SJCRH30 (cell line): ENCODE measurements around the gene SLC22A2. TPM values are rescaled to one million over a fixed set of nuclear protein-coding genes. Genes with fewer than 3 reads are reported as not detected.

Experiments
- DNase-seq, 2 experiments: peaks; one replicate each; pipeline ENCODE4 v3.0.0-alpha.2; 2015 to 2020
- H3K27ac ChIP-seq: fragments of 250-450 bp; sonication (Bioruptor Pico); 2 replicates; pipeline ENCODE4 v1.5.1; 2020; ENCODE audit warnings: mild to moderate bottlenecking, moderate library complexity
- H3K27me3 ChIP-seq: fragments of 250-450 bp; sonication (Bioruptor Pico); 2 replicates; pipeline ENCODE4 v1.5.1; 2020; ENCODE audit warnings: mild to moderate bottlenecking, moderate library complexity
- H3K36me3 ChIP-seq: fragments of 250-450 bp; sonication (Bioruptor Pico); 2 replicates; pipeline ENCODE4 v1.5.1; 2020; ENCODE audit warnings: mild to moderate bottlenecking, moderate library complexity
- H3K4me1 ChIP-seq: fragments of 250-450 bp; sonication (Bioruptor Pico); 2 replicates; pipeline ENCODE4 v1.5.1; 2020; ENCODE audit warnings: mild to moderate bottlenecking, moderate library complexity
- H3K4me3 ChIP-seq: fragments of 250-450 bp; sonication (Bioruptor Pico); 2 replicates; pipeline ENCODE4 v1.5.1; 2020; ENCODE audit warnings: mild to moderate bottlenecking, moderate library complexity
- H3K9me3 ChIP-seq: fragments of 250-450 bp; sonication (Bioruptor Pico); replicated peaks from 2 replicates; pipeline ENCODE4 v1.5.1; 2020; ENCODE audit warnings: mild to moderate bottlenecking, moderate library complexity
- total RNA-seq: library from RNA; depleted of rRNA; stranded (reverse); fragments of >200 nt; shearing (Covaris generic); gene quantifications from 2 replicates; pipeline ENCODE4 v1.2.3, GENCODE V29; 2014

SLC22A2 gene
- total RNA-seq, 1 experiment from 2014 or later, result 0.02 TPM

DNA sequence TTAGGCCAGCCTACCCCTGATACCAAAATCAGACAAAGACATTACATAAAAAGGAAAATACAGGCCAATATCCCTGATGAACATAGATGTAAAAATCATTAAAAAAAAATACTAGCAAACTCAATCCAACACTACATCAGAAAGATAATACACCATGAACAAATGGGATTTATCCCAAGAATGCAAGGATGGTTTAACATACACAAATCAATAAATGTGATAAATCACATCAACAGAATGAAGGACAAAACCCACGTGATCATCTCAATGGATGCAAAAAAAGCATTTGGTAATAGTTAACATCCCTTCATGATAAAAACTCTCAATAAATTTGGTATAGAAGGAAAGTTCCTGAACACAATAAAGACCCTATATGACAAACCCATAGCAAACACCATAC lies 63.8 kb downstream of the SLC22A2 start:
- Histone ChIP-seq H3K9me3 (no peaks in the 10 kb centered on the region; the same call in 1 of the 2 replicates), H3K27me3 (peaks cover under 1% of the 10 kb centered on the region; the same call in 1 of the 2 replicates), H3K4me3 (no peak overlapping the region), H3K27ac (no peak overlapping the region), H3K36me3 (no peaks in the 10 kb centered on the region), H3K4me1 (no peaks in the 10 kb centered on the region)
- DNase-seq, result no peak

DNA sequence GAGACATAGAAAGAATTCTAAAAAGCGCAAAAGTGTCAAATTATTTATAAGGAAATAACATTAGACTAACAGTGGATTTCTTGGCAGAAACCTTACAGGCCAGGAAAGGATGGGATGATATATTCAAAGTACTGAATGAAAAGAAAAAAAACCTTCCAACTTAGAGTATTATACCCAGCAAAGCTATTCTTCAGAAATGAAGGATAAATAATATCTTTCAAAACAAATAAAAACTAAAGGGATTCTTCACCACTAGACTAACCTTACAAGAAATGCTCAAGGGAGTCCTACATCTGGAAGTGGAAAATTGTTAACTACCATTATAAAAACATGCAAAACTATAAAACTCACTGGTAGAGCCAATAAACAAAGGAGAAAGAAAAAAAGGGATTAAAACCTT lies 65.8 kb downstream of the SLC22A2 start:
- Histone ChIP-seq H3K4me1 (no peaks in the 10 kb centered on the region), H3K9me3 (no peaks in the 10 kb centered on the region; the same call in 1 of the 2 replicates), H3K4me3 (no peak overlapping the region), H3K36me3 (no peaks in the 10 kb centered on the region), H3K27ac (no peak overlapping the region), H3K27me3 (no peaks in the 10 kb centered on the region)
- no peak for DNase-seq

DNA sequence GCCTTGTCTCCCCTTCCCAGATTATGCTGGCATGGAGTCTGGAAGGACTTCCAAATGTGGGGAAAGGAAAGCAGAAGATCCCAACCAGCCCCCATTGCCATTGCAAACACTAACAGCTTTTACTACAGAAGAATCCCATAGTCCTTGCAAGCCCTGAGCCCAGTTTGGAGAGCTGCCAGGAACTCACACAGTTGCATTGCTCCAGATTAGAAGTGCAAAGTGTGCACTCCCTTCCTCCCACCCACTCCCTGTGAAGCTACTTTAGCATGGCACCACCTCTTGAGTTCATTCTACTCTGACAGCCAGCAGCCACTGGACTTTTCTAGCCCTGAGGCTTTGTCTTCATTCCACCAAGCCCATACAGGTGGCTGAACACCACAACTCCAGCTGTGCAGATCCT lies 67.6 kb downstream of the SLC22A2 start:
- DNase-seq, result peak in 1 of 2 experiments; percentile 23
- Histone ChIP-seq H3K27ac (no peak overlapping the region), H3K4me3 (no peak overlapping the region), H3K36me3 (no peaks in the 10 kb centered on the region), H3K9me3 (no peaks in the 10 kb centered on the region; the same call in 1 of the 2 replicates), H3K27me3 (no peaks in the 10 kb centered on the region), H3K4me1 (no peaks in the 10 kb centered on the region)

DNA sequence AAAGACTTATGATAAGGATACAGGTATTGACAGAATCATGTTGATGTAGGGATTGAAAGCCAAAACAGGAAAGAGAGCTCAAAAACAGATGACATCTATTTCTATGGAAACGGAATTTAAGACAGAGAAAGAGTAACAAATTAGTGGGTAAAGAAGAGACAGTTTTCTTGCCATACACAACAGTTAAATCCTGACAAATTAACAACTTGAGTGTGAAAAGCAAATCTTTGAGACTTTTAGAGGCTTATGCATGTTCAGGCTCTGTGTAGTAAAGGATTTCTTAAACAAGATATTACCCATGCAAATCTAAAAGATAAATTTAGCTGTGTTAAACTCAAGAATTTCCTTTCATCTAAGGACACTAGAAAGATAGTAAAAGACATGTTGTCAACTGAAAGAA lies 68.5 kb downstream of the SLC22A2 start:
- DNase-seq, result no peak
- H3K36me3 ChIP-seq, result no peaks in the 10 kb centered on the region
- H3K27me3 ChIP-seq, result no peaks in the 10 kb centered on the region

DNA sequence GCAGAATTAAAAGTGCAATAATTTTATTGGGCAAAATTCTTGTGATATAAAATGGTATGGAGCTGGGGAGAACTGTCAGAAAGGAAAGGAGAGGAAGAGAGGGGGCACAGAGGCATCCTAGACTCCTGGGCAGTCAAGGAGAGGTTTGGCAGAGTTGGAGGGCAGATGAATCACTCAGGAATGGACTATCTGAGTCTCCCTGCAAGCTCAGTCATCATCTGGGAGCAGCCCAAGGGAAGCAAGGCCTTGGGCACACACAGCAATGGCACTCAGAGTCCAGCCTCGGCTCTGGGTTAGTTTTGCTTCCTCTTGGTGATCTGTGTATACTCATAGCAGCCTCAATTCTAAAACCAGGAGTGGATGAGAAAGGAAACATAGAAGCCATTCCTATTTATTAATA lies 69.8 kb downstream of the SLC22A2 start:
- Histone ChIP-seq H3K9me3 (no peaks in the 10 kb centered on the region), H3K36me3 (no peaks in the 10 kb centered on the region), H3K4me1 (no peaks in the 10 kb centered on the region), H3K27ac (no peak overlapping the region), H3K27me3 (no peaks in the 10 kb centered on the region), H3K4me3 (no peak overlapping the region)
- no peak for DNase-seq

More for the DNA sequence above, 68.5 kb downstream of the SLC22A2 start:
- Histone ChIP-seq H3K4me1 (no peaks in the 10 kb centered on the region), H3K9me3 (no peaks in the 10 kb centered on the region; the same call in 1 of the 2 replicates), H3K27ac (no peak overlapping the region), H3K4me3 (no peak overlapping the region)

DNA sequence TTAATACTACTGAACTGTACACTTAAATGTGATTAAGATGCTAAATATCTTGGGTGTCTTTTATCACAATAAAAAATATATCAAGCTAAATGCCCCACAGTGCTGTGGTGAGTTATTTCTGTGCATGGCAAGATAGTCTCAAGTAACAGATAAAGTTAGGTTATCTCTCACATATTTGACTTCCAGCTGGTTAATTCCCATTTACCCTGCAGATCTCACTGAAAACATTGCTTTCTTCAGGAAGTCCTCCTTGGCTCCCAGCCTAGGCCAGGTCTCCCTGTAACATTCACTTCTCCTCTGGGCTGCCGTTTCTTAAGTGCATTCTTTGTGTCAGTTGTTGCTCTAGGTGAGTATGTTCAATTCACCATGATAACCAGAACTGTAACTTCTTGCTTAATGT lies 77.9 kb downstream of the SLC22A2 start:
- no peak for DNase-seq
- H3K4me1 ChIP-seq, result no peaks in the 10 kb centered on the region
- H3K27ac ChIP-seq, result no peak overlapping the region
- no peaks in the 10 kb centered on the region for H3K36me3 ChIP-seq
- H3K9me3 ChIP-seq, result no peaks in the 10 kb centered on the region
- no peak overlapping the region for H3K4me3 ChIP-seq
- no peaks in the 10 kb centered on the region for H3K27me3 ChIP-seq

DNA sequence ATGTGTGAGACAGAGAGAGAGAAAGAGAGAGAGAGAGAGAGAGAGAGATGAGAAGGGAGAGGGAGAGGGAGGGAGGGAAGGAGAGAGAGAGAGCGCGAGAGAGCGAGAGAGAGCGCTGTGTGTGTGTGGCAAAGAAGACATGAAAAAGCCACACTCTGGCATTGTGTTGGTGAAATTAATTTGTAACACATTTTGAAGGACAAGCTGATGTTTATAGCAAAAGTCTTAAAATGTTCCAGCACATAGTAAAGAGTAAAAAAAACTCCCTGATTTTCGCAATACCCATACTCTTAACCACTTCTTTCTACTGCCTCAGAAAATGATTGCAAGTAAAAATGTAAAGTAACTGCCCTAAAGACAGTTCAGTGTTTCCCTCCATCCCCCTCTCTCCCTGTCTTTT lies 80.3 kb downstream of the SLC22A2 start:
- DNase-seq, result no peak

DNA sequence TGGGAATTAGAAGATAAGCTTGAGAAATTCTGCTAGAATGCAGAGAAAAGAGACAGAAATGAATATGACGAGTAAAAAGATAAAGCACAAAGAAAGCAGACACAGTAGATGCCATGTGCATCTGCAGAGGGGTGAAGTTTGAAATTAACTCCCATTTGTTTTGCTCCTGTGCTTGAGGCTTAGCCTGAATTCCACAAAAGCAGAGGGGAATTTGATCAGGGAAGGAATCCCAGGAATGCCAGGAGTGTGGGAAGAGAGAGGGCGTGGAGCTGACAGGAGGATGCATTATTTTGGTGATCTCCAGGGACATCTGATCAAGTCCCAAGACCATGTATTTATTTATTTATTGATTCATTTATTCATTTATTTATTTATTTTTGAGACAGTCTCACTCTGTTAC lies 81.4 kb downstream of the SLC22A2 start:
- no peaks in the 10 kb centered on the region for H3K36me3 ChIP-seq
- no peak for DNase-seq
- H3K9me3 ChIP-seq, result no peaks in the 10 kb centered on the region
- no peak overlapping the region for H3K27ac ChIP-seq
- H3K4me1 ChIP-seq, result no peaks in the 10 kb centered on the region
- H3K4me3 ChIP-seq, result no peak overlapping the region
- peaks cover 14% of the 10 kb centered on the region for H3K27me3 ChIP-seq

More for the DNA sequence above, 80.3 kb downstream of the SLC22A2 start:
- no peaks in the 10 kb centered on the region for H3K4me1 ChIP-seq
- H3K27ac ChIP-seq, result no peak overlapping the region
- no peaks in the 10 kb centered on the region for H3K9me3 ChIP-seq
- H3K27me3 ChIP-seq, result peaks cover 9% of the 10 kb centered on the region
- H3K4me3 ChIP-seq, result no peak overlapping the region
- no peaks in the 10 kb centered on the region for H3K36me3 ChIP-seq

DNA sequence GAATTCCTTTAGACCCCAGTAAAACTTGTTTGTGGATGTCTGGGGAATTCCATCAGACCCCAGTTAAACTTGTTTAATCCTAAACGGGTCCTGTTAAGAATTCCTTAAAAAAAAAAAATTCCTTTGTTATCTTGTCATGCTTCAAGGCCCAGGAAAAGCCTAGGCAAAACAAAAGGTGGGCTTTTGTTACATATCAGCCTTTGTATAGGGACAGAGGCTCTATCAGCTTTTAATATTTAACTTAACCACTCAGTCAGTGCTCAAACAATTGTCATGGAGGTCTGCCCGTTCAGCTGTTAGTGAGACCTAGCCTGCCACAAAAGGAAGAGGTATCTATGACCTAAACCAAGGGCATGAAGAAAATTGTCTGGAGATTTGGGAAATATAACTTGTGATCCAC lies 83.9 kb downstream of the SLC22A2 start:
- H3K36me3 ChIP-seq, result no peaks in the 10 kb centered on the region
- peaks cover 25% of the 10 kb centered on the region for H3K27me3 ChIP-seq
- no peak overlapping the region for H3K4me3 ChIP-seq
- H3K4me1 ChIP-seq, result no peaks in the 10 kb centered on the region
- DNase-seq, result no peak
- no peak overlapping the region for H3K27ac ChIP-seq
- H3K9me3 ChIP-seq, result 0 out of 2 replicates have a peak, but pooled peaks cover 4% of the 10 kb centered on the region

DNA sequence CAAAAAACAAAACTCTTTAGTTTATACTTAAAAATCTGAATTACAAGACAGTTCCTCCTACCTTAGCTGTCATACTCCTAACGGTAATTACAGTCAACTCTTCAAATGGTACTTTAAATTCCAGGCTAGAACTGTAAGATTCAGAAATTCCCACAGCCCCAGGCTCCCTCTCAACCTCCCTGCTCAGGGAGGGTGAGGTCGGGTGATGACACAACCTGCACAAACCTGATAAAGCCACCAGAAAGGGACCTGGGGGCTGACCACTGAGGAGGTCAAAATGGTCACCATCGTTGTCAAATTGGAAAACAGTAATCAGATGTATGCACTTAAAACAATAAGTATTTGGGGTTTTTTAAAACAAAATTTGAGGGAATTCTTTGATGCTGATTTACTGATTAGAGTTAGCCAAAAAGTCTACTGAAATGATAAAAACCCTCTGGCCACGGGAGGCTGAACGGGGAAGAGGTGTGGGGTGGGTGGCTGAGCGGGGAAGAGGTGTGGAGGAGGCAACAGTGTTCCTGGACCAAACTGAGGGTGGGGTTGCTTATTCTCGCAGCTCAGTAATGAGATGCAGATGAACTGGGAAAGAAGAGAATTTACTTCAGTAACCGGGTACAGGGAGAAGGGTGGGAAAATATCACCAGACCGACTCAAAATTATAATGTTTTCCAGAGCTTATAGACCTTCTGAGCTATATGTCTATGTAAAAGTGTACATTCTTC lies 84.7 kb downstream of the SLC22A2 start:
- no peak for DNase-seq
- Histone ChIP-seq H3K4me3 (no peak overlapping the region), H3K9me3 (0 out of 2 replicates have a peak, but pooled peaks cover 4% of the 10 kb centered on the region), H3K27me3 (peaks cover 25% of the 10 kb centered on the region), H3K27ac (no peak overlapping the region), H3K4me1 (no peaks in the 10 kb centered on the region), H3K36me3 (no peaks in the 10 kb centered on the region)

DNA sequence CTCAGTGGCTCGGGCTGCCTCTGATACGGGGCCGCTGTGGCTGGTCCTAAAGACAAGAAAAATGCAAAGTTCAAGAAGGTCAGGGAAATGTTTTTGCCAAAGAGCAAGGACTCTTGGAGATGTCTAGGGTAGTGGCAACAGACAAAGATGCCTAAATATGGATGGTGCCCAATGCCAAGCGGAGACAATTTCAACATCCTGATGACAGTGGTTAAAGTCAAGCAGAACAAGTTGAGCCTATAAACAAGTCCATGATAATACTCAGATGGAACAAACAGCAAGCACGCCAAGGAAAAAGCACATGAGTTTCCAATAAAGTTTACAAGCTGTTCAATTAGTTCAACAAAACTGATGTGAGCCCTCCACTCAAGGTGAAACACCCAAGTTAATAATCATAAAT lies 85.9 kb downstream of the SLC22A2 start:
- no peaks in the 10 kb centered on the region for H3K36me3 ChIP-seq
- no peaks in the 10 kb centered on the region for H3K4me1 ChIP-seq
- peaks cover 25% of the 10 kb centered on the region for H3K27me3 ChIP-seq
- H3K9me3 ChIP-seq, result 0 out of 2 replicates have a peak, but pooled peaks cover 4% of the 10 kb centered on the region
- no peak for DNase-seq
- H3K4me3 ChIP-seq, result no peak overlapping the region
- no peak overlapping the region for H3K27ac ChIP-seq

DNA sequence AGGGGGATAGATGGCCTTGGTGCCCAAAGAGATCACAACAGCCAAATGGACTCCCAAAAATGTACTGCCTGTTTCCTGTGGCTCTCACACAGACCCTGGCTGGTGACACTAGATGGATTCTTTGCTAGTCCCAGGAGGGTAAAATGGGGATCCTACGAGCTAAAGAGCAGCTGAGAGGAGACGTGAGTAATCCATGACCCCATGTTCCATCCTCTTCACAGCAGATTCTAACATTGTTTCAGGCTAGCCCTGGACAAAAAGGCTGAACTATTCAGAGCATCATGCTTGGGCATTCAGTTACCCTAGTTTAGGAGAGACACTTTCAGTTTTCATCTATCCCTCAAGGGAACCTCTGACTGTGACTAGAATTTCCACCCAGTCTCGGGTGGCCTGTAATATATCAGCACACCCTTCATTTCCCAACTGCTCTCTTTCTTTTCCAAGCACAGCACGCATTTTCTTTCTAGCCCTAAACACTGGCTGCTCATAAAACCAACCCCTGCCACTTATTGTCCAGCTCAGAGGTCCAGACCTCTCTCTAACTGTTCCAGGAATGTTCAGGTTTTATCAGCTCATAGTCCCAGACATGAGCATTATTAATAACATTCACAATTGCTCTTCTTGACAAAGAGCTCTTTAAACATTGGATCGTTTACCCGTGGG lies 88.5 kb downstream of the SLC22A2 start:
- H3K27ac ChIP-seq, result no peak overlapping the region
- DNase-seq, result no peak
- H3K36me3 ChIP-seq, result no peaks in the 10 kb centered on the region
- H3K4me3 ChIP-seq, result no peak overlapping the region
- peaks cover 25% of the 10 kb centered on the region for H3K27me3 ChIP-seq
- H3K4me1 ChIP-seq, result no peaks in the 10 kb centered on the region
- 0 out of 2 replicates have a peak, but pooled peaks cover 6% of the 10 kb centered on the region for H3K9me3 ChIP-seq

DNA sequence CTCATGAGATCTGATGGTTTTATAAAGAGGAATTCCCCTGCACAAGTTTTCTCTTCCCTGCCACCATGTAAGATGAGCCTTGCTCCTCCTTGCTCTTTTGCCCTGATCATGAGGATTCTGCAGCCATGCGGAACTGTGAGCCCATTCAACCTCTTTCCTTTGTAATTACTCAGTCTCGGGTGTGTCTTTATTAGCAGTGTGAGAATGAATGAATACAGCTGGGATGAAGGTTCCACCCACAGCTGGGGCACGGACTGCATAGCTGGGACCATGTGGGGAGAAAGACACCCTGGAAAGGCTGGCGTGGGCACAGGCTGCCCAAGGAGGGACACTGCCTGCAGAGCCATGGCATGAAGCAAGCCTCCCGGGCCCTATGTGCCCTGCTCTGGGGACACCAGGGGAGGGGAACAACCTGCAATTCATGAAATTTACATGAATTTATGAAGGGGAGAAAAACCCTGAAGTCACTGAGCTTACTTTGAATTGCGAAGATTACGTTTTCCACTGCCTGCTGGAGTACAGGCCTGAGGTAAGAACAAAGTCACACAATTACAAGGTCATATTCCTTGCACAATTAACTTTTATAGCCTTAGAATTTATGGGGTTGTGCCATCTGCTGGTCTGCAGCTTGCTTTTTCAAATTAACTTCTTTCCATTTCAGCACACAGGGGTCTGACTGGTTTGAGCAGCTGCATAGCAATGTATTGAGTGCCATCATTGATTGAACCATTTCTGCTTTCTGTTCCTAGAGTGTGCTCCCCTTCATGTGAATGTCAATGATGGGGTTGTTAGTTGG lies 90.8 kb downstream of the SLC22A2 start:
- no peak overlapping the region for H3K4me3 ChIP-seq
- H3K36me3 ChIP-seq, result no peaks in the 10 kb centered on the region
- H3K27ac ChIP-seq, result no peak overlapping the region
- H3K9me3 ChIP-seq, result 0 out of 2 replicates have a peak, but pooled peaks cover 8% of the 10 kb centered on the region
- peaks cover 12% of the 10 kb centered on the region; the same call in 1 of the 2 replicates for H3K27me3 ChIP-seq
- H3K4me1 ChIP-seq, result no peaks in the 10 kb centered on the region
- no peak for DNase-seq
